Renal pelvis (tissue), 4 donors: ENCODE data around the gene LIPJ. TPM values are rescaled to one million over a fixed set of nuclear protein-coding genes. Genes with fewer than 3 reads are reported as not detected.

Experiments used
- DNase-seq: peaks from one replicate; pipeline ENCODE4 v3.0.0-alpha.2; 2013
- polyA plus RNA-seq, 3 donors: library from polyadenylated mRNA; unstranded; fragments of 120-200 nt; gene quantifications; one replicate each; pipeline ENCODE4 v1.2.1, GENCODE V29; 2013; ENCODE audit not compliant: insufficient read length in 3 of 3

LIPJ gene
- polyA plus RNA-seq, 3 donors, result 0.10 to 0.40 (median 0.23) TPM

- no peak for DNase-seq
Measured at GRCh38 chr10:88594482-88594881, 7.9 kb downstream of the LIPJ start.

- no peak for DNase-seq
Measured at GRCh38 chr10:88598055-88598454, 11.5 kb downstream of the LIPJ start.

- DNase-seq, result no peak
Measured at GRCh38 chr10:88608052-88608732, 21.6 kb downstream of the LIPJ start.

- no peak for DNase-seq
Measured at GRCh38 chr10:88608780-88609179, 22.2 kb downstream of the LIPJ start.

- peak; percentile 3 for DNase-seq
Measured at GRCh38 chr10:88616250-88616977, 29.9 kb downstream of the LIPJ start.

GRCh38 chr10:88617772-88618300 is 31.3 kb downstream of the LIPJ start:
- no peak for DNase-seq

- no peak for DNase-seq
Measured at GRCh38 chr10:88618496-88618895, 31.9 kb downstream of the LIPJ start.

- DNase-seq, result no peak
Measured at GRCh38 chr10:88620441-88620840, 33.9 kb downstream of the LIPJ start.

- no peak for DNase-seq
Measured at GRCh38 chr10:88623835-88624234, 37.3 kb downstream of the LIPJ start.

GRCh38 chr10:88624840-88625239 is 38.3 kb downstream of the LIPJ start:
- no peak for DNase-seq

GRCh38 chr10:88640186-88640585 is 53.6 kb downstream of the LIPJ start:
- no peak for DNase-seq

- DNase-seq, result no peak
Measured at GRCh38 chr10:88642209-88642608, 55.6 kb downstream of the LIPJ start.

GRCh38 chr10:88642963-88643362 is 56.4 kb downstream of the LIPJ start:
- no peak for DNase-seq

GRCh38 chr10:88647061-88647615 is 60.6 kb downstream of the LIPJ start:
- DNase-seq, result no peak

- DNase-seq, result no peak
Measured at GRCh38 chr10:88651101-88651551, 64.6 kb downstream of the LIPJ start.

GRCh38 chr10:88652616-88653015 is 66.1 kb downstream of the LIPJ start:
- DNase-seq, result no peak

Other genes starting within 250 kb of the LIPJ start
- 10 to 100 TPM; 16.8 to 18.4 (median 16.9) TPM for gene RNLS, start 3.4 kb upstream of the LIPJ start, polyA plus RNA-seq
- under 1 TPM in 2 of 3 donors, not detected in 1; 0.20 to 0.35 TPM for gene LIPF, start 77.7 kb downstream of the LIPJ start, polyA plus RNA-seq
- gene LIPK, start 119.5 kb downstream of the LIPJ start, polyA plus RNA-seq, result not detected
- gene LIPN, start 173.3 kb downstream of the LIPJ start, polyA plus RNA-seq, result not detected
- not detected for gene LIPM, start 216.0 kb downstream of the LIPJ start, polyA plus RNA-seq